Kidney epithelial cell (primary cell): ENCODE measurements around the gene POLRMT. TPM values are rescaled to one million over a fixed set of nuclear protein-coding genes. Genes with fewer than 3 reads are reported as not detected.

Experiments used
- DNase-seq: peaks from one replicate; pipeline ENCODE4 v3.0.0-alpha.2; 2010; ENCODE audit warnings: low read depth
- H3K27me3 ChIP-seq: 2 replicates; pipeline ENCODE4 v1.6.0; 2011; ENCODE audit warnings: low read length; ENCODE audit not compliant: control insufficient read depth, insufficient read depth
- H3K36me3 ChIP-seq: 2 replicates; pipeline ENCODE4 v1.5.1; 2011; ENCODE audit warnings: low read length; ENCODE audit not compliant: control insufficient read depth, insufficient read depth
- H3K4me3 ChIP-seq: 2 replicates; pipeline ENCODE4 v1.5.1; 2011; ENCODE audit warnings: low read depth, mild to moderate bottlenecking, control low read depth, low read length
- total RNA-seq: library from RNA; depleted of rRNA; stranded (reverse); fragments of >200 nt; gene quantifications from 2 replicates; pipeline ENCODE4 v1.2.3, GENCODE V29; 2015
- TF ChIP-seq, protein P1 (sequence below): IDR thresholded peaks from 2 replicates; pipeline ENCODE4 v1.5.1; 2011; ENCODE audit warnings: mild to moderate bottlenecking, moderate library complexity, low read length, control low read depth, inconsistent platforms; ENCODE audit not compliant: insufficient read depth, poor library complexity, severe bottlenecking

POLRMT gene
- total RNA-seq, 1 donor from 2014 or later, result 47.6 TPM

DNA sequence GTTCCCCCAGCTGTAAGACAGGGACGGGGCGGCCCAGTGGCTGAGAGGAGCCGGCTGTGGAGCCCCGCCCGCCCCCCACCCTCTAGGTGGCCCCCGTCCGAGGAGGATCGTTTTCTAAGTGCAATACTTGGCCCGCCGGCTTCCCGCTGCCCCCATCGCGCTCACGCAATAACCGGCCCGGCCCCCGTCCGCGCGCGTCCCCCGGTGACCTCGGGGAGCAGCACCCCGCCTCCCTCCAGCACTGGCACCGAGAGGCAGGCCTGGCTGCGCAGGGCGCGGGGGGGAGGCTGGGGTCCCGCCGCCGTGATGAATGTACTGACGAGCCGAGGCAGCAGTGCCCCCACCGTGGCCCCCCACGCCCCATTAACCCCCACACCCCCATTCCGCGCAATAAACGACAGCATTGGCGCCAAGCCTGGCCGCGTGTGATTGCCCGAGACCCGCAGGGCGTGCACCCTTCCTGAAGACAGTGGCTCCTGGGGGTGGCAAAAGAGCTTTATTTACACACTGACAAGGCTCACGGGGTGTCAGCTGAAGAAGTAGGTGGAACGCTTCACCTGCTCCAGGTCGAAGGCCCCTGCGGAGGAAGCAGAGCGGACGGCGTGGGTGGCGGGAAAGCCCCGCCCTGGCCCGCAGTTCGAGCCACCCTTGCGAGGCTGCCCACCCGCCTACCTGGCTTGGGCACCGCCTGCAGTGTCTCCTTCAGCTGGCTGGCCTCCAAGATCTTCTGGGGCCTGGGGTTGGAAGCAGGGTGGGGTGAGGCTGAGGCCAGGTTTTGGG, 16.4 kb downstream of the POLRMT start:
- Histone ChIP-seq H3K4me3 (no peak overlapping the region), H3K36me3 (peaks cover 5% of the 10 kb centered on the region), H3K27me3 (peaks cover 4% of the 10 kb centered on the region)
- DNase-seq, result no peak
- TF ChIP-seq, protein P1, sequence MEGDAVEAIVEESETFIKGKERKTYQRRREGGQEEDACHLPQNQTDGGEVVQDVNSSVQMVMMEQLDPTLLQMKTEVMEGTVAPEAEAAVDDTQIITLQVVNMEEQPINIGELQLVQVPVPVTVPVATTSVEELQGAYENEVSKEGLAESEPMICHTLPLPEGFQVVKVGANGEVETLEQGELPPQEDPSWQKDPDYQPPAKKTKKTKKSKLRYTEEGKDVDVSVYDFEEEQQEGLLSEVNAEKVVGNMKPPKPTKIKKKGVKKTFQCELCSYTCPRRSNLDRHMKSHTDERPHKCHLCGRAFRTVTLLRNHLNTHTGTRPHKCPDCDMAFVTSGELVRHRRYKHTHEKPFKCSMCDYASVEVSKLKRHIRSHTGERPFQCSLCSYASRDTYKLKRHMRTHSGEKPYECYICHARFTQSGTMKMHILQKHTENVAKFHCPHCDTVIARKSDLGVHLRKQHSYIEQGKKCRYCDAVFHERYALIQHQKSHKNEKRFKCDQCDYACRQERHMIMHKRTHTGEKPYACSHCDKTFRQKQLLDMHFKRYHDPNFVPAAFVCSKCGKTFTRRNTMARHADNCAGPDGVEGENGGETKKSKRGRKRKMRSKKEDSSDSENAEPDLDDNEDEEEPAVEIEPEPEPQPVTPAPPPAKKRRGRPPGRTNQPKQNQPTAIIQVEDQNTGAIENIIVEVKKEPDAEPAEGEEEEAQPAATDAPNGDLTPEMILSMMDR, result no peak

DNA sequence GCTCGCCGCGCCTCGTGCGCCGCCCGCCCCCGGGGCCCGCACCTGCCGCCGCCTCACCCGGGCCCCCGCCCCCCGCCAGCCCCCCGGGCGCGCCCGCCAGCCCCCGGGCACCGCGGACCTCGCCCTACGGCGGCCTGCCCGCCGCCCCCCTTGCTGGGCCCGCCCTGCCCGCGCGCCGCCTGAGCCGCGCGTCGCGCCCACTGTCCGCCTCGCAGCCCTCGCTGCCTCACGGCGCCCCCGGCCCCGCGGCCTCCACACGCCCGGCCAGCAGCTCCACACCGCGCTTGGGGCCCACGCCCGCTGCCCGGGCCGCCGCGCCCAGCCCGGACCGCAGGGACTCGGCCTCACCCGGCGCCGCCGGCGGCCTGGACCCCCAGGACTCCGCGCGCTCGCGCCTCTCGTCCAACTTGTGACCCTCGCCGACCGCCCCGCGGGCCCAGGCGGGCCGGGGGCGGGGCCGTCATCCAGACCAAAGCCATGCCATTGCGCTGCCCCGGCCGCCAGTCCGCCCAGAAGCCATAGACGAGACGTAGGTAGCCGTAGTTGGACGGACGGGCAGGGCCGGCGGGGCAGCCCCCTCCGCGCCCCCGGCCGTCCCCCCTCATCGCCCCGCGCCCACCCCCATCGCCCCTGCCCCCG, 17.2 kb downstream of the POLRMT start:
- TF ChIP-seq, protein P1, result no peak
- H3K27me3 ChIP-seq, result peaks cover 4% of the 10 kb centered on the region
- DNase-seq, result no peak
- H3K36me3 ChIP-seq, result peaks cover 5% of the 10 kb centered on the region
- no peak overlapping the region for H3K4me3 ChIP-seq

DNA sequence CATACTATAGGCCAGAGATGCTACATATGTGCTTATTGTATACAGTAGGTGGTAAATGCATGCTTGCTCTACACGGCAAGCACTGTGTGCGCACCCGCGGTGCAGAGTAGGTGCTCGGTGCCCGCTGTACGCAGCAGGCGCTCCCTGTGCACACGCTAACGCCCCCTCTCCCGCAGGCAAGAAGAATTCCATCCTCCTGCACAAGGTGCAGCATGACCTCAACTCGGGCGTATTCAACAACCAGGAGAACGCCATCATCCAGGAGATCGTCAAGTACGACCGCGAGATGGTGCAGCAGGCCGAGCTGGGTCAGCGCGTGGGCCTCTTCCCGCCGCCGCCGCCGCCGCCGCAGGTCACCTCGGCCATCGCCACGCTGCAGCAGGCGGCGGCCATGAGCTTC, 17.7 kb downstream of the POLRMT start:
- Histone ChIP-seq H3K4me3 (no peak overlapping the region), H3K36me3 (peaks cover 5% of the 10 kb centered on the region), H3K27me3 (peaks cover 4% of the 10 kb centered on the region)
- TF ChIP-seq, protein P1, result no peak
- DNase-seq, result no peak

DNA sequence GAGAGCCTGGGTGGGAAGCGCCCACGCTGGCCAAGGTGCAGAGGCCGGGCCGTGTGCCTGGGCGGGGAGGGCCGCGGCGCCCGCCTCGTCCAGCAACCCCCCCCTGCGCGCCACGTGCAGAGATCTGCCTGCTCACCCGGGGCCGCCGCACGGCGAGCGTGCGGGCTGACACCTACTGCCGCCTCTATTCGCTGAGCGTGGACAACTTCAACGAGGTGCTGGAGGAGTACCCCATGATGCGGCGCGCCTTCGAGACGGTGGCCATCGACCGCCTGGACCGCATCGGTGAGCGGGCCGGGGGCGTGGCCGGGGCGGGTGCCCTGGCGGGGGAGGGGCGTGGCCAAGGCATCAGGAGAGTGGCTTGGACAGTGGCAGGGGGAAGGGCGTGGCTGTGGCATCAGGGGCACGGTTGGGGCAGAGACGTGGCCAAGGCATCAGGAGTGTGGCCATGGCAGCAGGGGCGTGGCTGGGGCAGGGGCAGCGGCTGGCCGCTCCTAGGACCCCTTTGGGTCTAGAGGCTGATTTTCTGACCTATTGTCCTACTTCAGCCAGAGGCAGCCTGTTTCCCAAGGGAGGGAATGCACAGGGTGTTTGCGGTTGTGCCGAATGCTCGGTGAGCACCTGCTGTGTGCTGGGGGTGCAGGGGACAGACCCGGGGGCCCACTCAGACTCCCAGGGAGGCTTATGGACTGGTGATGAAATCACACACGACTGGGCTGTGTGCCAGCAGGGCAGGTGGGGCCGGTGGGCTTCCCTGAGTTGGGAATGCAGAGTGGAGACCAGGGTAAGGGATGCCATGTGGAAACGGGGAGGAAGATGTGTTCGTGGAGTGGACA, 19.4 kb downstream of the POLRMT start:
- TF ChIP-seq, protein P1, result no peak
- Histone ChIP-seq H3K4me3 (no peak overlapping the region), H3K27me3 (peaks cover 4% of the 10 kb centered on the region), H3K36me3 (peaks cover 5% of the 10 kb centered on the region)
- DNase-seq, result no peak

DNA sequence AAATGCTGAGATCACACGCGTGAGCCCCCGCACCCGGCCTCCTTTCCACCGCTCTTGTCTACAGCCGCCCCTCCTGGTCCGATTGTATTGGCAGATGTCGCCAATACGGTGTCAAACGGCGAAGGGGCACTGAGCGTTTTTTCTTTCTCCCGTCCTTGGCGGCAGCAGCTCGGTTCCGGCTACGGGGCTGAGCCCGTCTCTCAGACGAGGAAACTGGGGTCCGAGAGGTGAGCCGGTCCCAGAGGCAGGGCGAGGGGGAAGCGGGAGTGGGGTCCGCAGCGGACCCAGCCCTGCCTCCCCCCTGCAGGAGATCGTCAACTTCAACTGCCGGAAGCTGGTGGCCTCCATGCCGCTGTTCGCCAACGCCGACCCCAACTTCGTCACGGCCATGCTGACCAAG, 20.4 kb downstream of the POLRMT start:
- TF ChIP-seq, protein P1, result no peak
- Histone ChIP-seq H3K4me3 (no peak overlapping the region), H3K36me3 (peaks cover 1% of the 10 kb centered on the region), H3K27me3 (peaks cover 4% of the 10 kb centered on the region)
- no peak for DNase-seq
